Endothelial cell of umbilical vein (primary cell): ENCODE results near the gene ADGRG4. TPM values are rescaled to one million over a fixed set of nuclear protein-coding genes. Genes with fewer than 3 reads are reported as not detected.

Experiments used
- BruUV-seq: library from RNA; stranded (reverse); fragments of 400-500 nt; replicated peaks from 2 replicates; lab custom pipeline; 2021; lab: Mats Ljungman, UMichigan
- CTCF ChIA-PET: fragments of 300-600, 350-600 bp; sonication (Branson Sonifier 250); formaldehyde crosslinking; loops from one replicate; lab custom pipeline; 2021; ENCODE audit warnings: antibody characterized with exemption, inconsistent platforms; lab: Charles Lee
- POLR2A ChIA-PET: fragments of 300-600, 350-600 bp; sonication (Branson Sonifier 250); formaldehyde crosslinking; loops from one replicate; lab custom pipeline; 2021; ENCODE audit warnings: antibody characterized with exemption, inconsistent platforms; lab: Charles Lee
- DNase-seq: peaks from one replicate; pipeline ENCODE4 v3.0.0-alpha.2; 2011; ENCODE audit warnings: low read depth, low spot score
- FAIRE-seq: peaks from 2 replicates; lab custom pipeline; 2011; peaks lifted over from hg19 to GRCh38; lab: Jason Lieb, UNC
- H2AFZ ChIP-seq: 2 replicates; pipeline ENCODE4 v1.6.0; 2012; ENCODE audit warnings: low read depth, low read length, control low read depth, inconsistent platforms
- H3K27ac ChIP-seq: 2 replicates; pipeline ENCODE4 v1.5.1; 2011; ENCODE audit warnings: low read depth, mild to moderate bottlenecking, control low read depth, low read length, moderate library complexity; ENCODE audit not compliant: insufficient read depth
- H3K27me3 ChIP-seq, 2 experiments: 2 replicates each; pipeline versions ENCODE4 v1.6.0 to v1.6.1; 2011; ENCODE audit warnings: low read length in 2 of 2, mixed read lengths in 1 of 2; ENCODE audit not compliant: control insufficient read depth in 2 of 2, insufficient read depth in 2 of 2
- H3K36me3 ChIP-seq, 2 experiments: 2 replicates in 1 of 2; 3 replicates in 1 of 2; pipeline ENCODE4 v1.5.1; 2011; ENCODE audit warnings: low read length in 2 of 2, mild to moderate bottlenecking in 1 of 2, moderate library complexity in 1 of 2; ENCODE audit not compliant: control insufficient read depth in 2 of 2, insufficient read depth in 2 of 2; ENCODE audit errors: extremely low read depth in 1 of 2
- H3K4me1 ChIP-seq: 3 replicates; pipeline ENCODE4 v1.5.1; 2011; ENCODE audit warnings: mild to moderate bottlenecking, low read length; ENCODE audit not compliant: control insufficient read depth, insufficient read depth; ENCODE audit errors: extremely low read depth
- H3K4me2 ChIP-seq: 2 replicates; pipeline ENCODE4 v1.6.1; 2011; ENCODE audit warnings: low read length, control low read depth, mixed read lengths; ENCODE audit not compliant: insufficient read depth
- H3K4me3 ChIP-seq, 3 experiments: fragments of 200-600 bp in 1 of 3; sonication (generic), shearing (Covaris generic) in 1 of 3; replicated peaks in 1 of 3; 2 replicates each; pipeline ENCODE4 v1.5.1; 2011 to 2016; ENCODE audit warnings: control low read depth in 3 of 3, low read length in 3 of 3, mild to moderate bottlenecking in 2 of 3, inconsistent platforms in 1 of 3, low read depth in 1 of 3, moderate library complexity in 1 of 3; ENCODE audit not compliant: insufficient read depth in 1 of 3
- H3K79me2 ChIP-seq: 2 replicates; pipeline ENCODE4 v1.6.0; 2012; ENCODE audit warnings: low read length, inconsistent platforms; ENCODE audit not compliant: control insufficient read depth, insufficient read depth
- H3K9ac ChIP-seq: replicated peaks from 2 replicates; pipeline ENCODE3; 2011; ENCODE audit warnings: low read length, control low read depth; ENCODE audit not compliant: insufficient read depth; ENCODE audit errors: extremely low read depth
- H3K9me1 ChIP-seq: replicated peaks from 3 replicates; pipeline ENCODE4 v1.6.0; 2011; ENCODE audit warnings: mild to moderate bottlenecking, low read length; ENCODE audit not compliant: control insufficient read depth, insufficient read depth; ENCODE audit errors: extremely low read depth
- H3K9me3 ChIP-seq: replicated peaks from 2 replicates; pipeline ENCODE4 v1.5.1; 2012; ENCODE audit warnings: low read length, inconsistent platforms; ENCODE audit not compliant: control insufficient read depth, insufficient read depth
- H4K20me1 ChIP-seq: replicated peaks from 2 replicates; pipeline ENCODE3; 2011; ENCODE audit warnings: mild to moderate bottlenecking, low read length; ENCODE audit not compliant: control insufficient read depth, insufficient read depth; ENCODE audit errors: extremely low read depth
- CTCF ChIP-seq, 2 donors: IDR thresholded peaks; 1 replicate in 1 of 2; 2 replicates in 1 of 2; pipeline ENCODE4 v1.5.1; 2011; ENCODE audit warnings: low read length in 2 of 2, mild to moderate bottlenecking in 2 of 2, moderate library complexity in 2 of 2, control low read depth in 1 of 2, inconsistent platforms in 1 of 2, low read depth in 1 of 2; ENCODE audit not compliant: insufficient read depth in 1 of 2; ENCODE audit errors: extremely low read depth in 1 of 2
- EZH2 ChIP-seq: IDR thresholded peaks from 2 replicates; pipeline ENCODE4 v1.6.1; 2012; ENCODE audit warnings: borderline replicate concordance, low read depth, mild to moderate bottlenecking, moderate library complexity, low read length, inconsistent platforms; ENCODE audit not compliant: severe bottlenecking
- FOS ChIP-seq: IDR thresholded peaks from 2 replicates; pipeline ENCODE4 v1.6.1; 2011; ENCODE audit warnings: mild to moderate bottlenecking, low read length, moderate library complexity, borderline replicate concordance; ENCODE audit not compliant: insufficient read depth
- GATA2 ChIP-seq: IDR thresholded peaks from 2 replicates; pipeline ENCODE4 v1.7.0; 2011; ENCODE audit warnings: low read depth, mild to moderate bottlenecking, moderate library complexity, mixed read lengths, low read length; ENCODE audit not compliant: insufficient read length, insufficient read depth
- JUN ChIP-seq: IDR thresholded peaks from 2 replicates; pipeline ENCODE4 v1.6.1; 2011; ENCODE audit warnings: borderline replicate concordance, low read depth; ENCODE audit not compliant: insufficient read length, insufficient read depth
- MYC ChIP-seq: IDR thresholded peaks from one replicate; pipeline ENCODE4 v1.6.1; 2011; ENCODE audit warnings: mild to moderate bottlenecking, low read depth, low read length
- POLR2A ChIP-seq: IDR thresholded peaks from 2 replicates; pipeline ENCODE4 v1.6.1; 2012; ENCODE audit warnings: low read depth, mild to moderate bottlenecking, control low read depth, low read length
- POLR2AphosphoS5 ChIP-seq: IDR thresholded peaks from 2 replicates; pipeline ENCODE4 v1.6.1; 2012; ENCODE audit warnings: low read depth, mild to moderate bottlenecking, control low read depth, low read length, moderate library complexity; ENCODE audit not compliant: insufficient read depth
- dilution Hi-C: fragments of 300-500 bp; cut with MboI; formaldehyde crosslinking; loops from one replicate; pipeline ENCODE4 v1.15.0; 2019; ENCODE audit warnings: low sequenced_read_pairs; ENCODE audit not compliant: extremely low pct_ligation_motif_present
- intact Hi-C: fragments of 100-400 bp; cut with micrococcal nuclease; formaldehyde crosslinking; loops from one replicate; pipeline ENCODE4 v1.10.0; 2022
- polyA plus RNA-seq, 4 experiments: library from polyadenylated mRNA; depleted of rRNA in 3 of 4; stranded (reverse) in 3 of 4; unstranded in 1 of 4; fragments of >200 nt; gene quantifications; 2 replicates each; pipeline versions ENCODE4 v1.2.1 to v1.2.3, GENCODE V29; 2011 to 2012; ENCODE audit warnings: missing spikeins in 1 of 4
- total RNA-seq: library from RNA; stranded (reverse); gene quantifications from 2 replicates; pipeline ENCODE4 v1.2.3, GENCODE V29; 2021
- TF ChIP-seq, protein P1 (sequence below): IDR thresholded peaks from 2 replicates; pipeline ENCODE4 v1.6.1; 2011; ENCODE audit not compliant: insufficient read depth, insufficient read length

Gene ADGRG4
- total and polyA plus RNA-seq, 2 donors (not counting 3 experiments of a cell fraction or from before 2014, with no cell fraction given): 0.04 to 0.08 TPM

GRCh38 chrX:136417806-136418205 lies 117.0 kb downstream of the ADGRG4 start:
- no peak overlapping the region for H3K4me3 ChIP-seq
- H3K36me3 ChIP-seq: no peaks in the 10 kb centered on the region
- H3K4me2 ChIP-seq: no peak overlapping the region
- TF ChIP-seq JUN: no peak
- TF ChIP-seq POLR2AphosphoS5: no peak
- no peak for TF ChIP-seq FOS
- TF ChIP-seq, protein P1, sequence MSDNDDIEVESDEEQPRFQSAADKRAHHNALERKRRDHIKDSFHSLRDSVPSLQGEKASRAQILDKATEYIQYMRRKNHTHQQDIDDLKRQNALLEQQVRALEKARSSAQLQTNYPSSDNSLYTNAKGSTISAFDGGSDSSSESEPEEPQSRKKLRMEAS: no peak
- TF ChIP-seq GATA2: no peak
- TF ChIP-seq CTCF (IDR thresholded peaks at IDR 0.05; ENCODE audit: extremely low read depth in 1 of 2, insufficient read depth in 1 of 2, low read depth in 1 of 2, low read length in 2 of 2): no peak
- no peak for TF ChIP-seq MYC
- no peak for TF ChIP-seq EZH2
- TF ChIP-seq POLR2A: no peak
- DNase-seq: no peak
- CTCF ChIA-PET: no interaction called here
- intact Hi-C loops (no loop called here), dilution Hi-C loops (no loop called here)
- no peaks in the 10 kb centered on the region for H3K79me2 ChIP-seq
- no peaks in the 10 kb centered on the region for H4K20me1 ChIP-seq
- BruUV-seq: no TSS peak
- H3K9ac ChIP-seq: no peak overlapping the region
- POLR2A ChIA-PET: no interaction called here
- no peak for FAIRE-seq
- no peaks in the 10 kb centered on the region for H3K9me3 ChIP-seq
- H3K27ac ChIP-seq: no peak overlapping the region
- H3K4me1 ChIP-seq: no peaks in the 10 kb centered on the region
- no peak overlapping the region for H2AFZ ChIP-seq
- H3K27me3 ChIP-seq: no peaks in the 10 kb centered on the region
- no peaks in the 10 kb centered on the region for H3K9me1 ChIP-seq
